Adrenal gland (tissue), 5 donors: ENCODE results near the gene UACA.

Experiments used
- POLR2A ChIP-seq, 2 donors: fragments of 450-650 bp; IDR thresholded peaks; one replicate each; pipeline ENCODE4 v1.6.1; 2017; ENCODE audit warnings: antibody characterized with exemption in 2 of 2, mild to moderate bottlenecking in 2 of 2, moderate library complexity in 1 of 2
- TF ChIP-seq, protein P1 (sequence below), 6 experiments: fragments of 450-650 bp in 4 of 6; fragments of 200-600 bp in 2 of 6; sonication (generic) in 1 of 6; IDR thresholded peaks; 1 replicate in 5 of 6; 2 replicates in 1 of 6; pipeline versions ENCODE4 v1.5.1 to v1.8.0; 2016 to 2021; ENCODE audit warnings: antibody characterized with exemption in 6 of 6, mild to moderate bottlenecking in 2 of 6, moderate library complexity in 1 of 6
- donor health status: DM: no; HTN: no; CAD: no.

- TF ChIP-seq POLR2A (IDR thresholded peaks at IDR 0.05): no peak
- TF ChIP-seq, protein P1, sequence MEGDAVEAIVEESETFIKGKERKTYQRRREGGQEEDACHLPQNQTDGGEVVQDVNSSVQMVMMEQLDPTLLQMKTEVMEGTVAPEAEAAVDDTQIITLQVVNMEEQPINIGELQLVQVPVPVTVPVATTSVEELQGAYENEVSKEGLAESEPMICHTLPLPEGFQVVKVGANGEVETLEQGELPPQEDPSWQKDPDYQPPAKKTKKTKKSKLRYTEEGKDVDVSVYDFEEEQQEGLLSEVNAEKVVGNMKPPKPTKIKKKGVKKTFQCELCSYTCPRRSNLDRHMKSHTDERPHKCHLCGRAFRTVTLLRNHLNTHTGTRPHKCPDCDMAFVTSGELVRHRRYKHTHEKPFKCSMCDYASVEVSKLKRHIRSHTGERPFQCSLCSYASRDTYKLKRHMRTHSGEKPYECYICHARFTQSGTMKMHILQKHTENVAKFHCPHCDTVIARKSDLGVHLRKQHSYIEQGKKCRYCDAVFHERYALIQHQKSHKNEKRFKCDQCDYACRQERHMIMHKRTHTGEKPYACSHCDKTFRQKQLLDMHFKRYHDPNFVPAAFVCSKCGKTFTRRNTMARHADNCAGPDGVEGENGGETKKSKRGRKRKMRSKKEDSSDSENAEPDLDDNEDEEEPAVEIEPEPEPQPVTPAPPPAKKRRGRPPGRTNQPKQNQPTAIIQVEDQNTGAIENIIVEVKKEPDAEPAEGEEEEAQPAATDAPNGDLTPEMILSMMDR (IDR thresholded peaks at IDR 0.05): no peak
These were observed 73.3 kb downstream of the UACA start for GRCh38 chr15:70690021-70690420.
